Common myeloid progenitor, CD34-positive (primary cell): ENCODE results near the gene CDC123.
A peak's percentile ranks its signal among the peaks of the same experiment; 100 is the strongest.

ENCODE experiments used
- CTCF ChIA-PET: fragments of 350-600 bp; sonication (Branson Sonifier 250); formaldehyde crosslinking; loops from one replicate; lab custom pipeline; 2021; ENCODE audit warnings: antibody characterized with exemption; lab: Charles Lee
- POLR2A ChIA-PET: fragments of 350-600 bp; sonication (Branson Sonifier 250); formaldehyde crosslinking; loops from one replicate; lab custom pipeline; 2021; ENCODE audit warnings: antibody characterized with exemption; lab: Charles Lee
- DNase-seq, 3 donors: peaks; one replicate each; pipeline versions ENCODE4 v3.0.0 to v3.0.0-alpha.2; 2013
- H3K27ac ChIP-seq, 2 experiments: 1 replicate in 1 of 2; 2 replicates in 1 of 2; pipeline ENCODE4 v1.7.0; 2013; ENCODE audit warnings: inconsistent platforms in 2 of 2, low read length in 2 of 2, mild to moderate bottlenecking in 2 of 2, low read depth in 1 of 2, moderate library complexity in 1 of 2; ENCODE audit not compliant: severe bottlenecking in 2 of 2, insufficient read depth in 1 of 2, poor library complexity in 1 of 2
- H3K27me3 ChIP-seq, 5 experiments: replicated peaks in 2 of 5; 1 replicate in 3 of 5; 2 replicates in 2 of 5; pipeline versions ENCODE4 v1.6.1 to v1.7.0; 2013; ENCODE audit warnings: low read length in 4 of 5, mild to moderate bottlenecking in 2 of 5, moderate library complexity in 2 of 5, inconsistent platforms in 1 of 5; ENCODE audit not compliant: insufficient read depth in 5 of 5, control insufficient read depth in 4 of 5
- H3K36me3 ChIP-seq, 4 experiments: 1 replicate in 2 of 4; 2 replicates in 2 of 4; pipeline versions ENCODE4 v1.6.1 to v1.7.0; 2013; ENCODE audit warnings: low read length in 3 of 4, control low read depth in 1 of 4, mild to moderate bottlenecking in 1 of 4; ENCODE audit not compliant: control insufficient read depth in 4 of 4, insufficient read depth in 4 of 4
- H3K4me1 ChIP-seq, 4 experiments: 1 replicate in 3 of 4; 2 replicates in 1 of 4; pipeline versions ENCODE4 v1.6.1 to v1.7.1; 2013; ENCODE audit warnings: low read length in 3 of 4, mild to moderate bottlenecking in 3 of 4, control low read depth in 1 of 4, inconsistent platforms in 1 of 4, moderate library complexity in 1 of 4; ENCODE audit not compliant: control insufficient read depth in 4 of 4, insufficient read depth in 4 of 4; ENCODE audit errors: control extremely low read depth in 1 of 4
- H3K4me3 ChIP-seq, 7 experiments: 1 replicate in 4 of 7; 2 replicates in 3 of 7; pipeline versions ENCODE4 v1.5.1 to v1.7.0; 2013; ENCODE audit warnings: mild to moderate bottlenecking in 7 of 7, low read length in 6 of 7, moderate library complexity in 6 of 7, inconsistent platforms in 2 of 7, low read depth in 2 of 7, control low read depth in 1 of 7; ENCODE audit not compliant: insufficient read depth in 4 of 7, control insufficient read depth in 1 of 7; ENCODE audit errors: extremely low read depth in 1 of 7
- H3K9me3 ChIP-seq, 5 experiments: 1 replicate in 4 of 5; 2 replicates in 1 of 5; pipeline versions ENCODE4 v1.6.1 to v1.7.1; 2013; ENCODE audit warnings: low read length in 4 of 5, mild to moderate bottlenecking in 2 of 5, inconsistent platforms in 1 of 5, low read depth in 1 of 5, moderate library complexity in 1 of 5; ENCODE audit not compliant: control insufficient read depth in 4 of 5, insufficient read depth in 2 of 5; ENCODE audit errors: control extremely low read depth in 1 of 5
- WGBS: methylation state at CpG from one replicate; pipeline ENCODE4 v1.1.5; 2013; ENCODE audit not compliant: insufficient coverage; 5-methylcytosine and 5-hydroxymethylcytosine counted together

Gene CDC123

DNA sequence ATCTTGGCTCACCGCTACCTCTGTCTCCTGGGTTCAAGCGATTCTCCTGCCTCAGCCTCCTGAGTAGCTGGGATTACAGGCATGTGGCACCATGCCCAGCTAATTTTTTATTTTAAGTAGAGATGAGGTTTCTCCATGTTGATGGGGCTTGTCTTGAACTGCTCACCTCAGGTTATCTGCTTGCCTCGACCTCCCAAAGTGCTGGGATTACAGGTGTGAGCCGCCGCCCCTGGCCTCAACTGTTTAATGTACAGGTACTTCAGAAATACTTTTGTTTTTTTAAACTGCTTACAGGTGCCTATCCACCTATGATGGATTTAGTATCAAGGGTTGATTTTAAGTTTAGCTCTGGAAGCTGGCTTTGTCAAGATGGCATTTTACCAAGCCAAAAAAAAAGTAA is 55.6 kb downstream of the CDC123 start:
- no peaks in the 10 kb centered on the region for H3K9me3 ChIP-seq
- DNase-seq: no peak
- POLR2A ChIA-PET: no interaction called here
- CTCF ChIA-PET: interaction anchor here (1.3 to 3.1 kb wide), 2 partner anchors 15 to 404 kb away, joined by 4 to 10 read pairs; no protein-coding TSS in a partner anchor
- H3K4me3 ChIP-seq: no peak overlapping the region
- WGBS: 100% methylated on average over 3 of the region's 5 CpGs
- H3K27ac ChIP-seq: no peak overlapping the region
- peaks cover 4 to 30% (median 11%) of the 10 kb centered on the region in 4 experiments for H3K36me3 ChIP-seq
- no peaks in the 10 kb centered on the region for H3K4me1 ChIP-seq
- no peaks in the 10 kb centered on the region for H3K27me3 ChIP-seq

DNA sequence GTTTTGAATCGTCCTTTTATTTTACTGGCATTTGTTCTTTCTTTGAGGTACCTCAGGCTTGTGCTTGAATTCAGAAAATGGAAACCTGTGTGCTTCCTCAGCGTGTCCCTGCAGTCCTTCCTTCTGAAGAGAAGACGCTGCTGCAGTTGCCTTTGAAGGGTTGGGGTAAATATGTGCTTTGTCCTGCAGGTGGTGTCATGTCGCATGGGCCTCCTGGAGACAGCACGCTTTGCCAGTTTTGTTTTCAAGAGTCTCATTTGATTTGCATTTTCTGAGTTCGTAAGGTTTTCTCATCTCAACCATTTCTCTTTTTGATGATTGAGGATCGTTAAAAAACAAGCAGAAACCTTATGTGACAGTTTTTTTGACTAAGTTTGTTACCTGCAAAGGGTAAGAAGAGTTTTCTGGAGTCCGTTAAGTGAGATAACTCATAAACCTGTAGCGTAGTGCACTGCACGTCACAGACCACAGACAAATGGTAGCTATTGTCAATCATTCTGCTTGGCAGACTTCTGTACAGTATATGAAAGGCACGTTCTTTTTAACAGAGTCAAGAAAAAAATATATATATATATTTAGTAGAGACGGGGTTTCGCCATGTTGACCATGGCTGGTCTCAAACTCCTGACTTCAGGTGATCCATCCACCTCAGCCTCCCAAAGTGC is 57.0 kb downstream of the CDC123 start:
- H3K36me3 ChIP-seq: peaks cover 4 to 20% (median 7%) of the 10 kb centered on the region in 4 experiments
- ChIA-PET POLR2A (no interaction called here), CTCF (interaction anchor here (0.6 to 3.1 kb wide), 6 partner anchors 10 to 403 kb away, joined by 3 to 10 read pairs (median 4); no protein-coding TSS in a partner anchor)
- H3K27me3 ChIP-seq: no peaks in the 10 kb centered on the region
- H3K9me3 ChIP-seq: no peaks in the 10 kb centered on the region
- no peak overlapping the region for H3K4me3 ChIP-seq
- no peak overlapping the region for H3K27ac ChIP-seq
- H3K4me1 ChIP-seq: no peaks in the 10 kb centered on the region
- WGBS: 95% methylated on average over 4 of the region's 13 CpGs
- DNase-seq: peak; percentile 58 to 75 (median 73)

DNA sequence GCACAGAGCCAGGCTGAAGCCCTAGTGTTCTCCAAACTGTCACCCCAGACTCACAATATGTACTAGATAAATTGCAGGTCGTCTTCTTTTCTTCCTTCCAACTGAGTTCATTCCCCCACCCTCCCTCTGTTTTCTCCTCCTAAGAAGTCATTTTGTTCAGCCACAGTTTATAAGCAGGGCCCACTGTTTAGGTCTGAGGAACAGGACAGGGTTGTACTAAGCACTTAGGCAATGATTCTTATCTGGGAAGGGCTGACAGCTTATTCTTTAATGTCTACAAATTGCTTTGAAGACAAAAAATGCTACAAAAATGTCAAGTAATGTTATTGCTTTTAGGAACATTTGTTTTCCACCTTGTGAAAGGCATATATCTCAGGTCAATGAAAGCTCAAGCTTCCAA is 59.1 kb downstream of the CDC123 start:
- H3K36me3 ChIP-seq: peaks cover 4 to 11% (median 5%) of the 10 kb centered on the region in 4 experiments
- DNase-seq: no peak
- no CpG with 5 or more reads among the region's 1 CpG for WGBS
- H3K4me1 ChIP-seq: no peaks in the 10 kb centered on the region
- H3K27ac ChIP-seq: no peak overlapping the region
- POLR2A ChIA-PET: no interaction called here
- H3K9me3 ChIP-seq: peaks cover 0 to 2% (median 0%) of the 10 kb centered on the region in 5 experiments
- CTCF ChIA-PET: interaction anchor here (1.1 to 2.8 kb wide), 4 partner anchors 11 to 402 kb away, joined by 3 to 8 read pairs (median 5); no protein-coding TSS in a partner anchor
- H3K4me3 ChIP-seq: no peak overlapping the region
- no peaks in the 10 kb centered on the region for H3K27me3 ChIP-seq

DNA sequence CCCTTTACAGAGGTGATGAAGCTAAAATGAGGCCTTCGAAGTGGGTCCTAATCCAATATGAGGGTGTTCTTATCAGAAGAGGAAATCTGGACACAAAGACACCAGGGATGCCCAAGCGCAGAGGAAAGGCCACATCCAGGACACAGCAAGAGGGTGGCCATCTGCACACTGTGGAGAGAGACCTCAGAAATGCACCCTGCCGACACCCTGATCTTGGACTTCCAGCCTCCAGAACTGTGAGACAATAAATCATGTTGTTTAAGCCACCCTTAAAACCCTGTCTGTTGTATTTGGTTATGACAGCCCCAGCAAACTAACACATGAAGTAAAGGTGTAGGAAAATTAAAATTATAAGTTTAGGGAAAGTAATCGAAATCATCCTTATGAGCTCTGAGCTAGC is 64.0 kb downstream of the CDC123 start:
- ChIA-PET POLR2A (no interaction called here), CTCF (interaction anchor here (0.7 to 1.3 kb wide), 2 partner anchors 95 to 392 kb away, joined by 3 read pairs; no protein-coding TSS in a partner anchor)
- Histone ChIP-seq H3K27me3 (no peaks in the 10 kb centered on the region), H3K4me3 (no peak overlapping the region), H3K4me1 (peaks cover 11 to 26% (median 20%) of the 10 kb centered on the region in 4 experiments), H3K27ac (no peak overlapping the region), H3K36me3 (no peaks in the 10 kb centered on the region), H3K9me3 (peaks cover 0 to 3% (median 0%) of the 10 kb centered on the region in 5 experiments)
- WGBS: 98% methylated on average over 3 of the region's 4 CpGs
- DNase-seq: no peak

DNA sequence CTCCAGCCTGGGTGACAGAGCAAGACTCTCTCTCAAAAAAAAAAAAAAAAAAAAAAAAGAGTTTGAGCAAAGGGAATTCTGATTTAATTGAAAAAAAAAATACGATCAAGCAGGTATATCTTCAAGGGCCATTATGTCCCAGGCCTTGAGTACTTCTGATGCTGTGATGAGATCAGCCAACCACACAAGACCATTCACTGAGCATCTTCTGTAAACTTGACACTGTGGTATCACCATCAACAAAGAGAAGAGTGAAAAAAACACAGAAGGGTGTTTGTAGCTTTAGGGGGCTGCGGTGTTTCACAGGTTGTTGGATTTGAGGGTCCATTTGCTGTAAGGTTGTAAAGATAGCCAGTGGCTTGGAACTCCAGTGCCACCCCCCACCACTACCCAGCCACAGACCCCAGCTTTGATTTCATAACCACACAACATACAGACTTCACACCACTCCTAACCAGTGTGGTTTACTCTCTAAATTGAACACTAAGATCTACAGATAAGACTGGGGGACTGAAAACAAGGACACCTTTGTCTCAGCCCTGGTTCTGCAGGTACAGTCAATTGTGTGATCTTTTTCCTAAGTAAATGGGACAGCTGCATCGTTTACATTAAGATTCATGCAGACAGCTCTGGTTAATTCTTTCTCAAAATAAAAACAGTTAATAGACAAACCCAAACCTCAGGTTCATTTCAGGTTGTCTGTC is 66.4 kb downstream of the CDC123 start:
- peak in 2 of 3 donors; percentile 46 to 54 for DNase-seq
- 100% methylated on average over 1 of the region's 3 CpGs for WGBS
- no peak overlapping the region for H3K27ac ChIP-seq
- peaks cover 15 to 41% (median 34%) of the 10 kb centered on the region in 4 experiments for H3K4me1 ChIP-seq
- ChIA-PET CTCF (interaction anchor here (0.9 to 2.7 kb wide), 11 partner anchors 13 to 394 kb away, joined by 3 to 7 read pairs (median 4); no protein-coding TSS in a partner anchor), POLR2A (interaction anchor here (0.5 kb wide), 1 partner anchor 18 kb away, joined by 3 read pairs; no protein-coding TSS in a partner anchor)
- no peaks in the 10 kb centered on the region for H3K27me3 ChIP-seq
- no peaks in the 10 kb centered on the region for H3K36me3 ChIP-seq
- no peak overlapping the region for H3K4me3 ChIP-seq
- peaks cover 0 to 3% (median 0%) of the 10 kb centered on the region in 5 experiments for H3K9me3 ChIP-seq

DNA sequence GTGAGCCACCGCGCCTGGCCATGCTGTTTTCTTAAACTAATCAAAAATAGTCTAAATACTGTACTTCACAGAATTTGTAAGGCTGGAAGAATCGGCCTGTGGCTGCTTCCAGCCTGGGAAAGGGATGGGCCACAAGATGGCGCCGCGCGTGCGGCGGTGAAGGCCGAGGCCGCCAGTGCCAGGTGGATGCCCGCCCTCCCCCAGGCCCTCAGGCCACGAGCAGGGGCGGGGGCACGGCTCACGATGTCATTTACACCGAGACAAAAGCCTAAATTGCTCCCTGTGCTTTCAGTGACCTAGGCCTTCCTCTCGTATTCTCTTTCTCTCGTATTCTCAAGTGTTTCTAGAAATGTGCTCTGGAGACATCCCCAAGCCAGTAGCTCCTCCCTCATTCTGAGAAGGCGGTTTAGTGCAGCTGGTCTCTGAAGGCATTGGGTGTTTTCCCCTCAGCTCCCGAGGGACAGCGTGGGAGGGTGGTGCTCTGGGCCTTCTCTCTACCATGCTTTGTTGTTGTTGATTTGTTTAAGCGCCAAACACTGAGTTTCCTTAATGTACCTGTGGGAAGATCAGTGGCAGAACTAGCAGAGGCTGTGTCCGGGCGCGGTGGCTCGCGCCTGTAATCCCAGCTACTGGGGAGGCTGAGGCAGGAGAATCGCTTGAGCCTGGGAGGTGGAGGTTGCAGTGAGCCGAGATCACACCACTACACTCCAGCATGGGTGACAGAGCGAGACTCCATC is 68.4 kb downstream of the CDC123 start:
- CTCF ChIA-PET: interaction anchor here (0.7 to 2.7 kb wide), 13 partner anchors 8 to 447 kb away, joined by 3 to 8 read pairs (median 4); partner anchors contain the start of gene CAMK1D
- H3K27ac ChIP-seq: peak overlapping the region; percentile 65 to 95
- POLR2A ChIA-PET: interaction anchor here (0.9 to 1.4 kb wide), 2 partner anchors 86 to 392 kb away, joined by 3 to 7 read pairs; no protein-coding TSS in a partner anchor

More for the DNA sequence above, 68.4 kb downstream of the CDC123 start:
- H3K4me1 ChIP-seq: peaks cover 15 to 46% (median 34%) of the 10 kb centered on the region in 4 experiments
- WGBS: 6% methylated on average over 13 of the region's 31 CpGs
- H3K27me3 ChIP-seq: no peaks in the 10 kb centered on the region
- H3K36me3 ChIP-seq: no peaks in the 10 kb centered on the region
- H3K9me3 ChIP-seq: peaks cover 0 to 3% (median 0%) of the 10 kb centered on the region in 5 experiments
- DNase-seq: peak; percentile 87 to 94 (median 93)
- H3K4me3 ChIP-seq: peak overlapping the region in 3 of 7 experiments; percentile 26 to 51 (median 50)
